Left ventricle myocardium inferior (tissue), 1 donor: ENCODE measurements around the gene CNIH2. TPM values are rescaled to one million over a fixed set of nuclear protein-coding genes. Genes with fewer than 3 reads are reported as not detected.
A peak's percentile ranks its signal among the peaks of the same experiment; 100 is the strongest.

Experiments used
- DNase-seq: peaks from one replicate; pipeline ENCODE4 v3.0.0-alpha.2; 2020
- H3K27ac ChIP-seq: fragments of 200-600 bp; replicated peaks from 2 replicates; pipeline ENCODE4 v1.8.0; 2021
- H3K27me3 ChIP-seq: fragments of 200-600 bp; 2 replicates; pipeline ENCODE4 v1.8.0; 2021; ENCODE audit warnings: low read depth
- H3K36me3 ChIP-seq: fragments of 200-600 bp; 2 replicates; pipeline ENCODE4 v1.8.0; 2021
- H3K4me1 ChIP-seq: fragments of 200-600 bp; 2 replicates; pipeline ENCODE4 v1.8.0; 2021
- H3K4me3 ChIP-seq: fragments of 200-600 bp; 2 replicates; pipeline ENCODE4 v1.8.0; 2021; ENCODE audit warnings: mild to moderate bottlenecking, moderate library complexity
- H3K9me3 ChIP-seq: fragments of 200-600 bp; replicated peaks from 2 replicates; pipeline ENCODE4 v1.8.0; 2021
- intact Hi-C: fragments of 100-400 bp; cut with micrococcal nuclease; formaldehyde crosslinking; loops from one replicate; pipeline ENCODE4 v1.11.0; 2022
- total RNA-seq: library from RNA; stranded (reverse); fragmentation: NEBNext Ultra II Directional; extraction: Animal tissue kit (Norgen Biotek cat#: 25700); gene quantifications from one replicate; pipeline ENCODE4 v1.2.1, GENCODE V29; 2021
- TF ChIP-seq, protein P1 (sequence below): fragments of 200-600 bp; IDR thresholded peaks from 2 replicates; pipeline ENCODE4 v1.8.0; 2021; ENCODE audit warnings: antibody characterized with exemption, mild to moderate bottlenecking, borderline replicate concordance
- donor health status: DM: no; HTN: yes; CAD: no; lungs with severe emphysema.

The CNIH2 gene
- total RNA-seq, 1 donor from 2014 or later = not detected

DNA sequence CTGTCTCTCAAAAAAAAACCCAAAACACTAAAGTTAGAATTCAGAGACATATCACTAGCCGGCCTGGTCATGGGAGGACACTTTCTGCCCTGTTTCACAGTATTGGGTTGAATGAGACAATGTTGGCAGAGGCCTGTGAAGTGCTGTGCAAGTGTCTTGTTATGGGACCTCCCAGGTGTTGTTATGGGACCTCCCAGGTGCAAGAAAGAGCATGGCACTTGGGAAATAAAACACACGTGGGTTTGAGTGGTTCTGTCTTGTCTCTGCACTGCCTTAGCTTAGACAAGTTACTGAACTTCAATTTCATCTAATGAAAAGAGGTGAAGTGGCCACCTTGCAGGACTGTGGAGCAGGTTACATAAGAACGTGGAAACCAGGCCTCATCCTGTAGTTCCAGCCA, 38.5 kb upstream of the CNIH2 start:
- Histone ChIP-seq H3K4me3 (no peak overlapping the region), H3K27me3 (no peaks in the 10 kb centered on the region), H3K9me3 (no peaks in the 10 kb centered on the region), H3K27ac (no peak overlapping the region), H3K4me1 (peaks cover 14% of the 10 kb centered on the region), H3K36me3 (peaks cover 79% of the 10 kb centered on the region)
- intact Hi-C loops = no loop called here
- TF ChIP-seq, protein P1, sequence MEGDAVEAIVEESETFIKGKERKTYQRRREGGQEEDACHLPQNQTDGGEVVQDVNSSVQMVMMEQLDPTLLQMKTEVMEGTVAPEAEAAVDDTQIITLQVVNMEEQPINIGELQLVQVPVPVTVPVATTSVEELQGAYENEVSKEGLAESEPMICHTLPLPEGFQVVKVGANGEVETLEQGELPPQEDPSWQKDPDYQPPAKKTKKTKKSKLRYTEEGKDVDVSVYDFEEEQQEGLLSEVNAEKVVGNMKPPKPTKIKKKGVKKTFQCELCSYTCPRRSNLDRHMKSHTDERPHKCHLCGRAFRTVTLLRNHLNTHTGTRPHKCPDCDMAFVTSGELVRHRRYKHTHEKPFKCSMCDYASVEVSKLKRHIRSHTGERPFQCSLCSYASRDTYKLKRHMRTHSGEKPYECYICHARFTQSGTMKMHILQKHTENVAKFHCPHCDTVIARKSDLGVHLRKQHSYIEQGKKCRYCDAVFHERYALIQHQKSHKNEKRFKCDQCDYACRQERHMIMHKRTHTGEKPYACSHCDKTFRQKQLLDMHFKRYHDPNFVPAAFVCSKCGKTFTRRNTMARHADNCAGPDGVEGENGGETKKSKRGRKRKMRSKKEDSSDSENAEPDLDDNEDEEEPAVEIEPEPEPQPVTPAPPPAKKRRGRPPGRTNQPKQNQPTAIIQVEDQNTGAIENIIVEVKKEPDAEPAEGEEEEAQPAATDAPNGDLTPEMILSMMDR = no peak
- DNase-seq = no peak

DNA sequence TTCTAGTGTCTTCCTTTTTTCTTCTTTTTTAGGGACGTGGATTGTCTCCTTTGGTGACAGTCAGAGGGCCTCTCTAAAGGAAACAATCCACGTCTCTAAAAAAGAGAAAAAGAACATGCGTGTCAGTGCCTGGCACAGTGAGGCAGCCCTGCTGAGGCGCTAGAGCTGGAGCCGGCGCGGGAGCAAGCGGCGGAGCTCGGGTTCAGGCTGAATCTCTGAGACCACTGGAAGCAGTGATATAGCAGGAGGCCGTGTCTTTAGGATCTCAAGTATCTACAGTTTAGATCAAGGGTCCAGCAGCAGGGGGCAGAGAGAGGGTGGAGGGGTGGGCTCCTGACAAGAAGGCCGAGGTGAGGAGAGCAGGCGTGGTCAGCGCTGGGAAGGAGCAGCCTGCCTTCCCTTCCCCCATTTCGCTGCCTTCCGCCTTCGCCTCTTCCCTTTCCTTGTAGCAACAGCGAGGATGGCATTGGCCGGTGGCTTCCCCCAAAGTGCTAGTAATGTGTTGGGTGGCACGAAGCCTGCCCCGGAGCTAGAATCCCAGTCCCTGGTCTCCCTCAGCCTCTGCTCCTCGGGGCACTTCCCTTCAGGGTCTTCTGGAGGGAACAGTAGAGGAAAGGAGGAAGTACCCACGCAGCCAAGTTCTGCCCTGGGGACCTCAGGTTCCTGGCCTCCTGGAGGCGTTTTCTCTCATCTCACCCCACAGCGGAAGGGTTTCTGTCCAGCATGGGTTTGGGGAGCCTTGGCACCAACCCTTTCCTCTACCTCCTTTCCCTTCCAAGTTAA, 37.8 kb upstream of the CNIH2 start:
- Histone ChIP-seq H3K27me3 (no peaks in the 10 kb centered on the region), H3K27ac (no peak overlapping the region), H3K36me3 (peaks cover 72% of the 10 kb centered on the region), H3K9me3 (no peaks in the 10 kb centered on the region), H3K4me3 (no peak overlapping the region), H3K4me1 (peaks cover 14% of the 10 kb centered on the region)
- TF ChIP-seq, protein P1 = no peak
- no peak for DNase-seq
- intact Hi-C loops = no loop called here

DNA sequence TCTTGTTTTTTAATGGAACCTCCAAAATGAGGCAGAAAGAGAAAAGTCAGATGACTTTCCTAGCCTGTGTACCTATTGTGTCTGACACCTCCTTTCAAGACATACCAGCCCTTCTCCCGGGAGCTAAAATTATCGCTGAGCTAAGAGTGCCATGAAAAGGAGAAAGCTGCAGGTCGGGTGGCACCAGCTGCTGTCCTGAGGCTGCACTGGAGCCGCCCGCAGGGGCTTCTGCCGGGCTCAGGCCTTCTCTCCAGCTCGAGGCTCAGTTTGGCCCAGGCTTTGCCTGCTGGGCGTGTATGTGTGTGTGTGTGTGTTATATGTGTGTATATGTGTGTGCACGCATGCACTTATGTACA, 37.2 kb upstream of the CNIH2 start:
- Histone ChIP-seq H3K9me3 (no peaks in the 10 kb centered on the region), H3K4me1 (peaks cover 14% of the 10 kb centered on the region), H3K36me3 (peaks cover 66% of the 10 kb centered on the region), H3K4me3 (no peak overlapping the region), H3K27ac (no peak overlapping the region), H3K27me3 (no peaks in the 10 kb centered on the region)
- no peak for DNase-seq
- intact Hi-C loops = no loop called here
- TF ChIP-seq, protein P1 = no peak

DNA sequence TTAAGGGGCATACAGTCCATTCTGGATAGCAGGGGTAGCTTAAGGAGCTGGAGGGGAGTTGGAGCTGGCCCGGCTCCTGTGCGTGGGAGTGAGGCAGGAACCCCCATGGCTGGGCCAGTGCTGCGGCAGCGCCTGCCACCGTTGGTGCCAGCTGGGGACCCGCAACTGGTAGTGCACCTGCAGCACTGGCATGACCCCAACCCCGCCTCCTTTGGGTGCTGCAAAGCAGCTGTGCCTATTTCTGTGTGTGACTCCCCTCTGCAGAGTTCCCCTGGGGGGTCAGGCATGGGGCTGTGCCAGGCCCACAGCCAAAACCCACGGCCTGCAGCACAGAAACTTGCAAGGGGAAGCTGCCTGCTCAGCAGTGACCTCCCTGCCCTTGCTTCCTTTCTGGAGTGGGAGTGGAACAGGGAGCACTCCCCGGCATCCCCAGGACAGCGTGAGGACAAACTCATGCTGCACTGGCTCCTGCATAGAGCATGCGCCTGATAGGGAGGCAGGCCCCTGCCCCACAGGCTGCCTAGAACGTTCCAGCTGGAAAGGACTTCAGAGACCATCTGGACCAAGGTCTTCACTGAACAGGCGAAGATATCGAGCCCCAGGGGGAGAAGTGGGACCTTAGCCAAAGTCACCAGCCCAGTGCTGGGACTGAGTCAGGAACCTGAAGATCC, 35.7 kb upstream of the CNIH2 start:
- Histone ChIP-seq H3K4me1 (peaks cover 14% of the 10 kb centered on the region), H3K27ac (no peak overlapping the region), H3K4me3 (no peak overlapping the region), H3K27me3 (no peaks in the 10 kb centered on the region), H3K9me3 (no peaks in the 10 kb centered on the region), H3K36me3 (peaks cover 53% of the 10 kb centered on the region)
- TF ChIP-seq, protein P1 = no peak
- peak; percentile 23 for DNase-seq
- intact Hi-C loops = no loop called here

DNA sequence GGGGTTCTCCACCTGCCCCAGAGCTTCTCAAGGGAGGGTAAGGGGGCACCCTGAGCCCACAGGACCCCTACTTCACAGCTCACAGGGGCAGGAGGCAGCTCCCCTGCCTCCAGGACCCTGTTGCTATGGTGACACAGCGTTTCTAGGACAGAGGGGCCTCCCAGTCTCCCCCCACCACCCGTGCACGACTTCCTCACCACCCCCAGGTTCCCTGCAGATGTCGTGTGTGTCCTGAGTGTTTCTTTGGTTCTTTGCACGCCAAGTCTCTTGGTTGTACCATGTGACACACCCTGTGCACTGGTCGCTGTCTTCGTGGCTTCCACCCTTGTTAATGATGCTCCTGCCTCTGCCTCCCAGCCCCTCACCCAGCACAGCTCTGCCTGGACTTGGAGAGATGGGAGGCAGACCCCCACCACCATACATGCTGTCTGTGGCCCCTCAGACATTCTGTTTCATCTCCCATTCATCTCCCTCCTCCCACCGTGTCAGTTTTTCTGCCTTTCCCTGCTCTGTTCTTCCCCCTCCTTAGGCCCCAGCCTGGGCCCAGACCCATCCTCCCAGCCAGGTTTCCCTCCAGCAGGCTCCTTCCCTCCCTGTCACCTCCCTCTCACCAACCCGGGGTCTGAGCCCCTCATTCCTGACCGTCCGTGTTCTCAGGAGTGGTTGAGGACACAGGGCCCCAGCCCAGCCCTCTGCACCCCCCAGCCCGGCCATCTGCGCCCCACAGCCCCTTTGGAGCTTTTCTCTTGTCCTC, 34.0 kb upstream of the CNIH2 start:
- Histone ChIP-seq H3K4me1 (peaks cover 14% of the 10 kb centered on the region), H3K27me3 (no peaks in the 10 kb centered on the region), H3K36me3 (peaks cover 48% of the 10 kb centered on the region), H3K27ac (no peak overlapping the region), H3K4me3 (no peak overlapping the region), H3K9me3 (no peaks in the 10 kb centered on the region)
- no peak for DNase-seq
- TF ChIP-seq, protein P1 = no peak
- intact Hi-C loops = no loop called here
